Vagina (tissue), 2 donors: ENCODE results near the gene CDK1.

ENCODE experiments used
- CTCF ChIP-seq, 3 experiments: fragments of 450-650 bp in 2 of 3; fragments of 200-600 bp in 1 of 3; sonication (generic) in 1 of 3; IDR thresholded peaks; one replicate each; pipeline ENCODE4 v1.5.1; 2017 to 2019; ENCODE audit warnings: antibody characterized with exemption in 3 of 3, mild to moderate bottlenecking in 2 of 3, moderate library complexity in 2 of 3
- POLR2A ChIP-seq, 2 donors: fragments of 450-650 bp; IDR thresholded peaks; one replicate each; pipeline ENCODE4 v1.6.1; 2017; ENCODE audit warnings: antibody characterized with exemption in 2 of 2, mild to moderate bottlenecking in 2 of 2, moderate library complexity in 2 of 2
- POLR2AphosphoS5 ChIP-seq, 2 donors: sonication (generic); formaldehyde crosslinking; IDR thresholded peaks; one replicate each; pipeline ENCODE4 v1.9.0; 2017; ENCODE audit warnings: antibody characterized with exemption in 2 of 2, mild to moderate bottlenecking in 2 of 2, low read depth in 1 of 2; ENCODE audit not compliant: insufficient read depth in 1 of 2

- TF ChIP-seq CTCF (IDR thresholded peaks at IDR 0.05) (no peak), POLR2A (IDR thresholded peaks at IDR 0.05) (no peak), POLR2AphosphoS5 (IDR thresholded peaks at IDR 0.05; ENCODE audit: insufficient read depth in 1 of 2, low read depth in 1 of 2) (peak in 1 of 2 donors; percentile 46)
Observed at GRCh38 chr10:60732807-60733516, 45.3 kb upstream of the CDK1 start.
